Activated CD4-positive, CD25-positive, alpha-beta regulatory T cell treated with anti-CD3 and anti-CD28 coated beads, Interleukin-2, amount 50 U/mL, for 72 hours (primary cell): ENCODE data around the gene RPS15.
"Not testable (repeated sequence)": the region's sequence is repeated elsewhere in the genome, so short reads cannot be mapped to it uniquely, and the experiment has no call there.

Experiments used
- DNase-seq: peaks from one replicate; pipeline ENCODE4 v3.0.0; 2021

The RPS15 gene

GRCh38 chr19:1437609-1438008 is 587 bp upstream of the RPS15 start:
- no peak for DNase-seq

- no peak for DNase-seq
Observed at GRCh38 chr19:1438933-1439354, 748 bp downstream of the RPS15 start.

GRCh38 chr19:1439525-1440417 is 1.6 kb downstream of the RPS15 start:
- not testable (repeated sequence) for DNase-seq

GRCh38 chr19:1440418-1440801 is 2.2 kb downstream of the RPS15 start:
- DNase-seq = no peak

- no peak for DNase-seq
Observed at GRCh38 chr19:1441022-1441426, 2.8 kb downstream of the RPS15 start.

GRCh38 chr19:1441677-1442438 is 3.7 kb downstream of the RPS15 start:
- no peak for DNase-seq

- DNase-seq = peak; percentile 86
Observed at GRCh38 chr19:1445185-1445931, 7.2 kb downstream of the RPS15 start.

- DNase-seq = no peak
Observed at GRCh38 chr19:1445932-1446712, 7.9 kb downstream of the RPS15 start.

GRCh38 chr19:1446713-1447481 is 8.7 kb downstream of the RPS15 start:
- peak; percentile 52 for DNase-seq

- no peak for DNase-seq
Observed at GRCh38 chr19:1447504-1447903, 9.3 kb downstream of the RPS15 start.

GRCh38 chr19:1447944-1448343 is 9.7 kb downstream of the RPS15 start:
- no peak for DNase-seq

GRCh38 chr19:1449467-1450442 is 11.6 kb downstream of the RPS15 start, which contains the start of gene APC2:
Gene APC2 (plus strand): TSS chr19:1450121. CDS start chr19:1453002, 2,881 bp downstream.
- DNase-seq = no peak

GRCh38 chr19:1450735-1451731 is 12.8 kb downstream of the RPS15 start:
- DNase-seq = no peak

- DNase-seq = no peak
Observed at GRCh38 chr19:1451916-1452801, 14.0 kb downstream of the RPS15 start.

- no peak for DNase-seq
Observed at GRCh38 chr19:1452802-1453524, 14.8 kb downstream of the RPS15 start.

GRCh38 chr19:1453525-1454364 is 15.5 kb downstream of the RPS15 start:
- DNase-seq = no peak
